ENCODE results near the gene CDH13.

The CDH13 gene

GRCh38 chr16:83653785-83654184, 1027.0 kb downstream of the CDH13 start:
- no peak for DNase-seq

GRCh38 chr16:83660282-83660681, 1033.5 kb downstream of the CDH13 start:
- DNase-seq = no peak

GRCh38 chr16:83661656-83662055, 1034.9 kb downstream of the CDH13 start:
- DNase-seq = no peak

- no peak for DNase-seq
Observed at GRCh38 chr16:83666449-83666848, 1039.7 kb downstream of the CDH13 start.

- no peak for DNase-seq
Observed at GRCh38 chr16:83669456-83669855, 1042.7 kb downstream of the CDH13 start.

- DNase-seq = no peak
Observed at GRCh38 chr16:83674931-83675535, 1048.3 kb downstream of the CDH13 start.

- no peak for DNase-seq
Observed at GRCh38 chr16:83676086-83676485, 1049.3 kb downstream of the CDH13 start.

GRCh38 chr16:83680980-83681379, 1054.2 kb downstream of the CDH13 start:
- no peak for DNase-seq

- no peak for DNase-seq
Observed at GRCh38 chr16:83681381-83681956, 1054.7 kb downstream of the CDH13 start.

GRCh38 chr16:83682116-83682867, 1055.5 kb downstream of the CDH13 start:
- DNase-seq = no peak

- no peak for DNase-seq
Observed at GRCh38 chr16:83682868-83683235, 1056.1 kb downstream of the CDH13 start.

- DNase-seq = no peak
Observed at GRCh38 chr16:83685615-83686165, 1058.9 kb downstream of the CDH13 start.

- no peak for DNase-seq
Observed at GRCh38 chr16:83686726-83687125, 1060.0 kb downstream of the CDH13 start.

- DNase-seq = no peak
Observed at GRCh38 chr16:83689385-83689831, 1062.6 kb downstream of the CDH13 start.

GRCh38 chr16:83692224-83692623, 1065.5 kb downstream of the CDH13 start:
- no peak for DNase-seq

GRCh38 chr16:83698964-83699363, 1072.2 kb downstream of the CDH13 start:
- DNase-seq = no peak

GRCh38 chr16:83699817-83700216, 1073.0 kb downstream of the CDH13 start:
- DNase-seq = no peak

- no peak for DNase-seq
Observed at GRCh38 chr16:83700918-83701317, 1074.1 kb downstream of the CDH13 start.

- no peak for DNase-seq
Observed at GRCh38 chr16:83701494-83701893, 1074.7 kb downstream of the CDH13 start.

- DNase-seq = no peak
Observed at GRCh38 chr16:83704656-83705055, 1077.9 kb downstream of the CDH13 start.

- no peak for DNase-seq
Observed at GRCh38 chr16:83705856-83706255, 1079.1 kb downstream of the CDH13 start.

- DNase-seq = no peak
Observed at GRCh38 chr16:83706394-83706793, 1079.6 kb downstream of the CDH13 start.

- no peak for DNase-seq
Observed at GRCh38 chr16:83711069-83711468, 1084.3 kb downstream of the CDH13 start.

GRCh38 chr16:83713597-83713996, 1086.8 kb downstream of the CDH13 start:
- no peak for DNase-seq

Data from NCI-H774 (cell line).